Body of pancreas (tissue), 4 donors: ENCODE measurements around the gene SRPK3.

Source experiments
- POLR2A ChIP-seq, 3 donors: fragments of 450-650 bp; IDR thresholded peaks; one replicate each; pipeline ENCODE4 v1.6.1; 2016; ENCODE audit warnings: antibody characterized with exemption in 3 of 3, mild to moderate bottlenecking in 2 of 3
- TF ChIP-seq, protein P1 (sequence below), 7 experiments: fragments of 450-650 bp in 4 of 7; fragments of 200-600 bp in 3 of 7; sonication (generic) in 3 of 7; IDR thresholded peaks; one replicate each; pipeline ENCODE4 v1.5.1; 2016 to 2019; ENCODE audit warnings: antibody characterized with exemption in 7 of 7

DNA sequence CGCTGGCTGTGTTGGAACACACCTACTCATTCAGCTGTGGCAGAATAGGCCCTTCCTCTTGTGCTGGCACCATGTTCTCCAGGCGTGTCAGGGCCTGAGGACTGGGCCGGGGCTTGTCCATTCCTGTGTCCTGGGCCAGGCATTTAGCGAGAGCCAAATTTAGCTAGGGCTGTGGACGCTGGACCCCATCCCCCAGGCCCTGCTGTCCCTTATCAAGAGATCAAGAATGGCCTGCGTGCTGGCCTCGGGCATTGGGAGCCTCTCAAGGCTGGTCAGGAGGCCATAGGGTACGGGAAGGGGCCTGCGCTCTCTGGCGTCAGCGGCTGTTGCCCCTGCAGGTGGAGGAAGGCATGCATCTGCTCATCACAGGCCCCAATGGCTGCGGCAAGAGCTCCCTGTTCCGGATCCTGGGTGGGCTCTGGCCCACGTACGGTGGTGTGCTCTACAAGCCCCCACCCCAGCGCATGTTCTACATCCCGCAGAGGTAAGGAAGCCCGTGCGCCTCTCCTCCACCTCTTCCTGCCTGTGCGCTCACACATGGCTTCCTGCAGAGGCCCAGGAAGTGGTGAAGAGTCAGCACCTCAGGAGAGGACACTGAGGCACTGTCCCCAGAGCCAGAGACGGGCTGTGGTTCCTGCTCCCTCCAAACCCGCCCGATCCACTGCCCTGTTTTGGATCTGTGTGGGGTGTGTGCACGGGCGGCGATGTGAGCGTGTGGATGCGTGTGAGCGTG is 40.9 kb upstream of the SRPK3 start:
- TF ChIP-seq, protein P1, sequence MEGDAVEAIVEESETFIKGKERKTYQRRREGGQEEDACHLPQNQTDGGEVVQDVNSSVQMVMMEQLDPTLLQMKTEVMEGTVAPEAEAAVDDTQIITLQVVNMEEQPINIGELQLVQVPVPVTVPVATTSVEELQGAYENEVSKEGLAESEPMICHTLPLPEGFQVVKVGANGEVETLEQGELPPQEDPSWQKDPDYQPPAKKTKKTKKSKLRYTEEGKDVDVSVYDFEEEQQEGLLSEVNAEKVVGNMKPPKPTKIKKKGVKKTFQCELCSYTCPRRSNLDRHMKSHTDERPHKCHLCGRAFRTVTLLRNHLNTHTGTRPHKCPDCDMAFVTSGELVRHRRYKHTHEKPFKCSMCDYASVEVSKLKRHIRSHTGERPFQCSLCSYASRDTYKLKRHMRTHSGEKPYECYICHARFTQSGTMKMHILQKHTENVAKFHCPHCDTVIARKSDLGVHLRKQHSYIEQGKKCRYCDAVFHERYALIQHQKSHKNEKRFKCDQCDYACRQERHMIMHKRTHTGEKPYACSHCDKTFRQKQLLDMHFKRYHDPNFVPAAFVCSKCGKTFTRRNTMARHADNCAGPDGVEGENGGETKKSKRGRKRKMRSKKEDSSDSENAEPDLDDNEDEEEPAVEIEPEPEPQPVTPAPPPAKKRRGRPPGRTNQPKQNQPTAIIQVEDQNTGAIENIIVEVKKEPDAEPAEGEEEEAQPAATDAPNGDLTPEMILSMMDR (IDR thresholded peaks at IDR 0.05) = no peak
- TF ChIP-seq POLR2A (IDR thresholded peaks at IDR 0.05) = no peak
